ENCODE results near the gene GOLIM4.
"Not testable (repeated sequence)": the region's sequence is repeated elsewhere in the genome, so short reads cannot be mapped to it uniquely, and the experiment has no call there.

GOLIM4 gene

DNA sequence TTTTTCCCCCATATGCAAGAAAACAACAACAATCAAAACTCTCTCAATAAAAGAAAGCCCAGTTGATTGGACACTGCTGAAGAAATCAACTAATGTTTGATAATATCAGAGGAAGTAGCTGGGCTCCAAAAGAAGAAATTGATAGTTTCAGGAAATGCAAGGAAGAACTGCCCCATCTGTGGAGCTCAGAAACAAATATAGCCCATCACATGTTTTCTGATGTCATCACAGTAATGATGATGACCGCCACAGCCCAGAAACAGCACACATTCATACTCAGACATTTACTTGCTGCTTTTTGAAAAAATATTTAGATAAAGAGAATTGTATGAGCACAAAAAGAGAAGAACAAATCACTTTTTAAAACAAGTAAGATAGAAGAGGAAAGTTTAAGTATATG is 67.6 kb downstream of the GOLIM4 start:
- H3K4me1 ChIP-seq (ENCODE audit: control insufficient read depth, insufficient read depth, low read length, unreplicated experiment): peaks cover 20% of the 10 kb centered on the region
- H3K4me3 ChIP-seq (ENCODE audit: low read depth, low read length): no peak overlapping the region
- no peak overlapping the region for H2AFZ ChIP-seq (ENCODE audit: low read length, unreplicated experiment)
- no peaks in the 10 kb centered on the region for H3K27me3 ChIP-seq (ENCODE audit: insufficient read depth, low read length)
- H3K79me2 ChIP-seq (ENCODE audit: control insufficient read depth, insufficient read depth, low read length, unreplicated experiment): peaks cover 3% of the 10 kb centered on the region
- H3K36me3 ChIP-seq (ENCODE audit: insufficient read depth, low read length): peaks cover 13% of the 10 kb centered on the region
- no peak overlapping the region for H3K27ac ChIP-seq (ENCODE audit: low read depth, low read length)

DNA sequence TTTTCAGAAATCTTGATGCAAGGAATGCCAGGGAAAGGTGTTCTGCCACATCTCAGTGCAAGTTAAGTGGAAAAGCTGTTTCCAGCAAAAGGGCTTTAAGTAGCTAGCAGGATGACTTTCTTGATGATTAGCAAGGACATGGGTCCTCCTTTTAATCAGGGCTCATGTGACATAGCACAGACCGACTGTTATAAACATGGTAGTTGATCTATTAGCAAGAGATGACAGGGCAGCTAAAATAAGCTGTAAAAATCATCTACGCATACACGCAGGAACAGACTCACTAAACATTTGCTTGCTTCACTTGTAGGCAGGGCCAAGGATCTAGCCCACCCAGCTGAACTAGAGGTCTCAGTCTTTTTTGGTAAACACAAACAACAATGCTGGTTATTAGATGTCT is 69.0 kb downstream of the GOLIM4 start:
- H3K36me3 ChIP-seq (ENCODE audit: insufficient read depth, low read length): peaks cover 22% of the 10 kb centered on the region
- no peaks in the 10 kb centered on the region for H3K27me3 ChIP-seq (ENCODE audit: insufficient read depth, low read length)
- peaks cover 3% of the 10 kb centered on the region for H3K79me2 ChIP-seq (ENCODE audit: control insufficient read depth, insufficient read depth, low read length, unreplicated experiment)
- peaks cover 20% of the 10 kb centered on the region for H3K4me1 ChIP-seq (ENCODE audit: control insufficient read depth, insufficient read depth, low read length, unreplicated experiment)
- no peak overlapping the region for H3K27ac ChIP-seq (ENCODE audit: low read depth, low read length)
- H2AFZ ChIP-seq (ENCODE audit: low read length, unreplicated experiment): no peak overlapping the region
- H3K4me3 ChIP-seq (ENCODE audit: low read depth, low read length): no peak overlapping the region

DNA sequence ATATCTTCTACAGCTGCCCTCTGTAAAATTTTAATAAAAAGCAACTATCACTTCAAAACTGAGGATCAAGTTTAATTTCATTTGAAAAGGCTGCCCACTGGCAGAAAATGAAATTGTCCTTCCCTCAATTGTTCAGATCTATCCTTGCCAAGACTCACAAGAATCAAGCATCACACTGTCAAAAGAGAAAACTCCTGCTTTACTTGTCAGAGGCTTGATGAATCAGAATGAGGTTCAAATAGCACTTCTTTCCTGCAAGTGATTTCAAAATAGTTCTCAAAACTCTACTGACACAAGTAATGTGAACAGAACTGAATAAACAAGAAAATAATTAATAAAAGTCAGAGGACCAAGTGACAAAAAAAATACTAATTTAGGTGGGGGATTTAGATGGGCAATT is 70.6 kb downstream of the GOLIM4 start:
- Histone ChIP-seq H3K36me3 (ENCODE audit: insufficient read depth, low read length) (peaks cover 24% of the 10 kb centered on the region; the same call in 1 of the 2 replicates), H3K79me2 (ENCODE audit: control insufficient read depth, insufficient read depth, low read length, unreplicated experiment) (peaks cover 3% of the 10 kb centered on the region), H3K4me1 (ENCODE audit: control insufficient read depth, insufficient read depth, low read length, unreplicated experiment) (peaks cover 20% of the 10 kb centered on the region), H3K27me3 (ENCODE audit: insufficient read depth, low read length) (no peaks in the 10 kb centered on the region), H3K27ac (ENCODE audit: low read depth, low read length) (peak overlapping the region; percentile 94), H3K4me3 (ENCODE audit: low read depth, low read length) (peak overlapping the region; percentile 9; the same call in 1 of the 2 replicates), H2AFZ (ENCODE audit: low read length, unreplicated experiment) (no peak overlapping the region)

DNA sequence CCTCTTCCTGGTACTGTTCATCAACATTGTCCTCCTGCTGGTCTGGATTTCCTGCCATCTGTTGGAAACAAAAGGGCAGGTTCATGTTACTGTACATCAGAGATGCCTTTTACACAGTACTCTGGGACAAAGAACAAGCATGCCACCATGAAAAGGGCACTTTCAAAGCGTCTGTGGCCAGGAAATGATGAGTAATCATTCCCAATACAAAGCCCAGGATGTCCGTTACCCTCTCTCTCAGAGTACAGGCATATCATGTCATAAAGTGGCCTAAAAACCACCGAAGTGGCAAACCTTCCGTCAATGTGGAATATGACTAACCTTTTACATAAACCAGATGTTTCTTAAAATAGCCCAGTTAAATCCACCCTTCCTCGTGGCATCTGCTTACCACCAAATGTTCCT is 71.2 kb downstream of the GOLIM4 start:
- peaks cover 20% of the 10 kb centered on the region for H3K4me1 ChIP-seq (ENCODE audit: control insufficient read depth, insufficient read depth, low read length, unreplicated experiment)
- H3K27me3 ChIP-seq (ENCODE audit: insufficient read depth, low read length): no peaks in the 10 kb centered on the region
- H3K27ac ChIP-seq (ENCODE audit: low read depth, low read length): peak overlapping the region; percentile 94
- H3K79me2 ChIP-seq (ENCODE audit: control insufficient read depth, insufficient read depth, low read length, unreplicated experiment): no peaks in the 10 kb centered on the region
- H3K4me3 ChIP-seq (ENCODE audit: low read depth, low read length): peak overlapping the region; percentile 9; the same call in 1 of the 2 replicates
- H2AFZ ChIP-seq (ENCODE audit: low read length, unreplicated experiment): peak overlapping the region; percentile 63
- H3K36me3 ChIP-seq (ENCODE audit: insufficient read depth, low read length): peaks cover 21% of the 10 kb centered on the region; the same call in 1 of the 2 replicates

DNA sequence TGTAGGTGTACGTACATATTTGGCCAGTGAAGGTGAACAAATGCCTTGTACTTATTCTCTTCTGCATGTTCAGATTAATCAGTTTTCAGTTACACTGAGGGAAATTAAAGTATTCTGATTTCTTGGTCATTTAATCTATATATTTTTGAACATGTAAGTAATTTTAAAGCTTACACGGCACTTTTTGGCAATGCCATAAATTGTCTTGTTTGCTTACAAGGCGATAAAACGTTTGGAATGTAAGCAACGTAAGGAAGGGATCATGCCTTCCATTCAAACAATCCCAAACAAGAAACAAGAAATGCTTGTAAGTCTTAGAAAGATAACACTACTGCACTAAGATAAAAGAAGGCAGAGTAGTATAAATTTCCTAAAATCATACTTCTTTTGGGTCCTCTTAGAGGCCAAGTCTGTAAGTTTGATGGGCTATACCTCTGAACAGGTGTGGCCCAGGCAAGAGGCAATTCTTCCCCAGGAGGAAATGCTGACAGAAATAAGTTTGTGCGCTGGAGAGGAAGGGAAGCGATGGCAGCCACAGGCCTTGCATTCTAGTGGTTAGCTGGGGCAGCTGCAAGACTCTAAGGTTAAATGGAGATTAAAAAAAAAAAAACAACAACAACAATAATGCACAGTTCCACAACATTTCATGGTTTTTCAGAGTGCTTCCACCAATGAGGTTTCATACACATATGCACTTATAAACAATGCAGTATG is 73.8 kb downstream of the GOLIM4 start:
- no peak overlapping the region for H3K27ac ChIP-seq (ENCODE audit: low read depth, low read length)
- H2AFZ ChIP-seq (ENCODE audit: low read length, unreplicated experiment): no peak overlapping the region
- peaks cover 20% of the 10 kb centered on the region for H3K4me1 ChIP-seq (ENCODE audit: control insufficient read depth, insufficient read depth, low read length, unreplicated experiment)
- no peaks in the 10 kb centered on the region for H3K27me3 ChIP-seq (ENCODE audit: insufficient read depth, low read length)
- H3K79me2 ChIP-seq (ENCODE audit: control insufficient read depth, insufficient read depth, low read length, unreplicated experiment): peaks cover 3% of the 10 kb centered on the region
- H3K36me3 ChIP-seq (ENCODE audit: insufficient read depth, low read length): peaks cover 24% of the 10 kb centered on the region
- H3K4me3 ChIP-seq (ENCODE audit: low read depth, low read length): no peak overlapping the region

DNA sequence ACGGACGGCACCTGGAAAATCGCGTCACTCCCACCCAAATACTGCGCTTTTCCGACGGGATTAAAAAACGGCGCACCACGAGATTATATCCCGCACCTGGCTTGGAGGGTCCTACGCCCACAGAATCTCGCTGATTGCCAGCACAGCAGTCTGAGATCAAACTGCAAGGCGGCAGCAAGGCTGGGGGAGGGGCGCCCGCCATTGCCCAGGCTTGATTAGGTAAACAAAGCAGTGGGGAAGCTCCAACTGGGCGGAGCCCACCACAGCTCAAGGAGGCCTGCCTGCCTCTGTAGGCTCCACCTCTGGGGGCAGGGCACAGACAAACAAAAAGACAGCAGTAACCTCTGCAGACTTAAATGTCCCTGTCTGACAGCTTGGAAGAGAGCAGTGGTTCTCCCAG is 84.4 kb downstream of the GOLIM4 start:
- not testable (repeated sequence) for H2AFZ ChIP-seq (ENCODE audit: low read length, unreplicated experiment); H3K36me3 ChIP-seq (ENCODE audit: insufficient read depth, low read length); H3K4me3 ChIP-seq (ENCODE audit: low read depth, low read length); H3K27me3 ChIP-seq (ENCODE audit: insufficient read depth, low read length); H3K79me2 ChIP-seq (ENCODE audit: control insufficient read depth, insufficient read depth, low read length, unreplicated experiment); H3K4me1 ChIP-seq (ENCODE audit: control insufficient read depth, insufficient read depth, low read length, unreplicated experiment); H3K27ac ChIP-seq (ENCODE audit: low read depth, low read length)

GRCh38 chr3:168006584-168006983 is 89.1 kb downstream of the GOLIM4 start:
- no peaks in the 10 kb centered on the region for H3K4me1 ChIP-seq (ENCODE audit: control insufficient read depth, insufficient read depth, low read length, unreplicated experiment)
- H2AFZ ChIP-seq (ENCODE audit: low read length, unreplicated experiment): no peak overlapping the region
- H3K36me3 ChIP-seq (ENCODE audit: insufficient read depth, low read length): 0 out of 2 replicates have a peak, but pooled peaks cover 5% of the 10 kb centered on the region
- H3K27me3 ChIP-seq (ENCODE audit: insufficient read depth, low read length): no peaks in the 10 kb centered on the region
- no peak overlapping the region for H3K27ac ChIP-seq (ENCODE audit: low read depth, low read length)
- H3K4me3 ChIP-seq (ENCODE audit: low read depth, low read length): no peak overlapping the region
- H3K79me2 ChIP-seq (ENCODE audit: control insufficient read depth, insufficient read depth, low read length, unreplicated experiment): no peaks in the 10 kb centered on the region

DNA sequence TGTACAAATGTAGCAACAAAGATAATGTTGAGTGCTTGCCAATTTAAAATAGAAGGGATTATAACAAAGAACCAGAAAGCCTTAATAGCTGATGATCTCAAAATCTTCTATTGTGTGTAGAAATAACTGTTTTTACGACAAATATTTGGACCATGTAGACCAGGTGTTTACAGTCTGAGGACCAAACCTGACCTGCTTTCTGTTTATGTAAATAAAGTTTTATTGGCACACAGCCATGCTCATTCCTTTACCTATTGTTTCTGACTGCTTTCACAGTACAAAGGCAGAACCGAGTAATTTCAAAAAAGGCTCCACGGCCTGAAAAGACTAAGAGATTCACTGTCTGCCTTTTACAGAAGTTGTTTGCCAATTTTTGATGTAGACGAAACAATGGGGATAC is 91.8 kb downstream of the GOLIM4 start:
- H3K27ac ChIP-seq (ENCODE audit: low read depth, low read length): no peak overlapping the region
- H3K79me2 ChIP-seq (ENCODE audit: control insufficient read depth, insufficient read depth, low read length, unreplicated experiment): no peaks in the 10 kb centered on the region
- H3K36me3 ChIP-seq (ENCODE audit: insufficient read depth, low read length): no peaks in the 10 kb centered on the region
- H2AFZ ChIP-seq (ENCODE audit: low read length, unreplicated experiment): no peak overlapping the region
- no peaks in the 10 kb centered on the region for H3K4me1 ChIP-seq (ENCODE audit: control insufficient read depth, insufficient read depth, low read length, unreplicated experiment)
- H3K4me3 ChIP-seq (ENCODE audit: low read depth, low read length): no peak overlapping the region
- H3K27me3 ChIP-seq (ENCODE audit: insufficient read depth, low read length): no peaks in the 10 kb centered on the region

DNA sequence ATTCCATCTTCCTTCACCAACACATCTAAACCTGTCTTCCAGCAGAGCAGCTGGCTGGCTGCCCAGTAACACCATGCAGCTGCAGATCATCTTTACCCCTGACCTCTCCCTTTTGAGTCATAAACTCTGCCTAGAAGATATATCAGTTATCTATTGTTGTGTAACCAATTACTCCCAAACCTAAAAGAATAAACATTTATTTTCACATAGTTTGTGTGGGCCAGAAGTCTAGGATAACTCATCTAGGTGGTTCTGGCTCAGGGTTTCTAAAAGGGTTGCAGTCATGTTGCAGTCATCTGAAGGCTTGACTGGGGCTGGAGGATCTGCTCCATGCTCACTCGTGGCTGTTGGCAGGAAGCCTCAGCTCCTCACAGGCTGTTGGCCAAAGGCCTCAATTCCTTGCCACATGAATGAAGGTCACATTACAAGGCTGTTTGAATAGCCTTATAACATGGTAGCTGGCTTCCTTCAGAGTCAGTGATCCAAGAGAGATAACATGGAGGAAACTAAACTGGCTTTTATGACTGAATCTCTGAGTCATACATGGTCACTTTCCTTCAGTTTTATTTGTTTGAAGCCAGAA is 92.8 kb downstream of the GOLIM4 start:
- no peaks in the 10 kb centered on the region for H3K27me3 ChIP-seq (ENCODE audit: insufficient read depth, low read length)
- no peaks in the 10 kb centered on the region for H3K79me2 ChIP-seq (ENCODE audit: control insufficient read depth, insufficient read depth, low read length, unreplicated experiment)
- H3K27ac ChIP-seq (ENCODE audit: low read depth, low read length): no peak overlapping the region
- H2AFZ ChIP-seq (ENCODE audit: low read length, unreplicated experiment): no peak overlapping the region
- H3K4me3 ChIP-seq (ENCODE audit: low read depth, low read length): no peak overlapping the region
- H3K4me1 ChIP-seq (ENCODE audit: control insufficient read depth, insufficient read depth, low read length, unreplicated experiment): no peaks in the 10 kb centered on the region
- no peaks in the 10 kb centered on the region for H3K36me3 ChIP-seq (ENCODE audit: insufficient read depth, low read length)

- Histone ChIP-seq H3K36me3 (ENCODE audit: insufficient read depth, low read length) (no peaks in the 10 kb centered on the region), H3K27ac (ENCODE audit: low read depth, low read length) (no peak overlapping the region), H3K4me3 (ENCODE audit: low read depth, low read length) (no peak overlapping the region), H3K27me3 (ENCODE audit: insufficient read depth, low read length) (no peaks in the 10 kb centered on the region), H2AFZ (ENCODE audit: low read length, unreplicated experiment) (no peak overlapping the region), H3K4me1 (ENCODE audit: control insufficient read depth, insufficient read depth, low read length, unreplicated experiment) (no peaks in the 10 kb centered on the region), H3K79me2 (ENCODE audit: control insufficient read depth, insufficient read depth, low read length, unreplicated experiment) (no peaks in the 10 kb centered on the region)
Observed at GRCh38 chr3:168001244-168001643, 94.5 kb downstream of the GOLIM4 start.

DNA sequence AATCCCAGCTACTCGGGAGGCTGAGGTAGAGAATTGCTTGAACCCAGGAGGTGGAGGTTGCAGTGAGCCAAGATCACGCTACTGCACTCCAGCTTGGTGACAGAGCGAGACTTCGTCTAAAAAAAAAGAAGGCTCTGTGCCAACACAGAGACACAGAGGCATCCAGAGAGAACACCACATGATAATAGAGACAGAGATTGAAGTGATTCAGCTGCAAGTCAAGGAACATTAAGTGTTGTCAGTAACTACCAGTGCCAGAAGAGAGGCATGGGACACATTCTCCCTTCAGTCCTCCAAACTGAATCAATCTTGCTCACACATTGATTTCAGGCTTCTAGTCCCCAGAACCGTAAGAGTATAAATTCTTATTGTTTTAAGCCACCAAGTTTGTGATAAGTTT is 97.5 kb downstream of the GOLIM4 start:
- H3K79me2 ChIP-seq (ENCODE audit: control insufficient read depth, insufficient read depth, low read length, unreplicated experiment): no peaks in the 10 kb centered on the region
- no peaks in the 10 kb centered on the region for H3K4me1 ChIP-seq (ENCODE audit: control insufficient read depth, insufficient read depth, low read length, unreplicated experiment)
- no peaks in the 10 kb centered on the region for H3K36me3 ChIP-seq (ENCODE audit: insufficient read depth, low read length)
- H2AFZ ChIP-seq (ENCODE audit: low read length, unreplicated experiment): no peak overlapping the region
- H3K27ac ChIP-seq (ENCODE audit: low read depth, low read length): no peak overlapping the region
- H3K4me3 ChIP-seq (ENCODE audit: low read depth, low read length): no peak overlapping the region
- H3K27me3 ChIP-seq (ENCODE audit: insufficient read depth, low read length): peaks cover 12% of the 10 kb centered on the region; the same call in 1 of the 2 replicates

Data from ACC112 (cell line).